H1 (cell line): ENCODE measurements around the gene CPTP. TPM values are rescaled to one million over a fixed set of nuclear protein-coding genes. Genes with fewer than 3 reads are reported as not detected.

Source experiments
- CTCF ChIA-PET: fragments of 300-600 bp; sonication (Branson Sonifier 250); formaldehyde crosslinking; loops from one replicate; lab custom pipeline; 2021; ENCODE audit not compliant: partially characterized antibody; lab: Charles Lee
- POLR2A ChIA-PET: fragments of 300-600 bp; sonication (Branson Sonifier 250); formaldehyde crosslinking; loops from one replicate; lab custom pipeline; 2021; ENCODE audit warnings: inconsistent platforms; ENCODE audit not compliant: partially characterized antibody; lab: Charles Lee
- DNase-seq, 2 experiments: peaks; one replicate each; pipeline versions ENCODE4 v3.0.0 to v3.0.0-alpha.2; 2010 to 2022; ENCODE audit warnings: low spot score in 2 of 2, low read depth in 1 of 2, mixed read lengths in 1 of 2
- FAIRE-seq: peaks from 2 replicates; lab custom pipeline; 2011; peaks lifted over from hg19 to GRCh38; lab: Jason Lieb, UNC
- H2AFZ ChIP-seq: 2 replicates; pipeline ENCODE4 v1.8.1; 2012; ENCODE audit warnings: low read length, inconsistent platforms
- H2AK5ac ChIP-seq: 2 replicates; pipeline ENCODE4 v1.6.1; 2013; ENCODE audit warnings: low read depth, low read length
- H2BK120ac ChIP-seq: replicated peaks from 2 replicates; pipeline ENCODE3; 2013; ENCODE audit warnings: low read depth, low read length, inconsistent platforms
- H2BK12ac ChIP-seq: 2 replicates; pipeline ENCODE4 v1.6.1; 2013; ENCODE audit warnings: low read depth, low read length
- H2BK15ac ChIP-seq: 2 replicates; pipeline ENCODE4 v1.6.1; 2013; ENCODE audit warnings: low read length
- H2BK20ac ChIP-seq: 2 replicates; pipeline ENCODE4 v1.6.1; 2013; ENCODE audit warnings: low read length
- H2BK5ac ChIP-seq: 2 replicates; pipeline ENCODE4 v1.6.1; 2013; ENCODE audit warnings: low read depth, low read length
- H3K14ac ChIP-seq: 2 replicates; pipeline ENCODE4 v1.6.1; 2013; ENCODE audit warnings: inconsistent platforms; ENCODE audit not compliant: insufficient read length
- H3K18ac ChIP-seq: 2 replicates; pipeline ENCODE4 v1.6.1; 2013; ENCODE audit warnings: low read length; ENCODE audit errors: extremely low read depth
- H3K23ac ChIP-seq: 2 replicates; pipeline ENCODE4 v1.6.1; 2013; ENCODE audit warnings: inconsistent platforms; ENCODE audit not compliant: insufficient read length
- H3K23me2 ChIP-seq: 2 replicates; pipeline ENCODE4 v1.6.1; 2013; ENCODE audit warnings: low read depth, low read length
- H3K27ac ChIP-seq: 2 replicates; pipeline ENCODE4 v1.6.1; 2011; ENCODE audit warnings: low read depth, low read length, inconsistent platforms
- H3K27me3 ChIP-seq, 4 experiments: replicated peaks in 1 of 4; 1 replicate in 1 of 4; 2 replicates in 3 of 4; pipeline versions ENCODE4 v1.6.1 to v1.8.1; 2011 to 2013; ENCODE audit warnings: low read length in 3 of 4, mild to moderate bottlenecking in 3 of 4, inconsistent platforms in 2 of 4, mixed read lengths in 2 of 4, moderate library complexity in 1 of 4; ENCODE audit not compliant: control insufficient read depth in 3 of 4, insufficient read depth in 3 of 4; ENCODE audit errors: extremely low read depth in 1 of 4
- H3K36me3 ChIP-seq, 4 experiments: 2 replicates each; pipeline versions ENCODE4 v1.6.1 to v1.8.1; 2011 to 2013; ENCODE audit warnings: mild to moderate bottlenecking in 4 of 4, low read length in 3 of 4, moderate library complexity in 2 of 4, control low read depth in 1 of 4, inconsistent platforms in 1 of 4; ENCODE audit not compliant: insufficient read depth in 4 of 4, control insufficient read depth in 2 of 4
- H3K4ac ChIP-seq: replicated peaks from 2 replicates; pipeline ENCODE3; 2013; ENCODE audit warnings: low read length, low read depth, mixed read lengths, inconsistent platforms; ENCODE audit not compliant: insufficient read length
- H3K4me1 ChIP-seq, 4 experiments: replicated peaks in 1 of 4; 1 replicate in 1 of 4; 2 replicates in 3 of 4; pipeline versions ENCODE4 v1.6.1 to v1.8.1; 2011 to 2013; ENCODE audit warnings: low read length in 3 of 4, inconsistent platforms in 2 of 4, mixed read lengths in 1 of 4; ENCODE audit not compliant: insufficient read depth in 4 of 4, control insufficient read depth in 3 of 4
- H3K4me2 ChIP-seq, 2 experiments: 2 replicates each; pipeline versions ENCODE4 v1.6.1 to v1.8.1; 2011 to 2013; ENCODE audit warnings: low read depth in 2 of 2, low read length in 2 of 2, control low read depth in 1 of 2, inconsistent platforms in 1 of 2, mild to moderate bottlenecking in 1 of 2; ENCODE audit not compliant: insufficient read depth in 1 of 2
- H3K4me3 ChIP-seq, 4 experiments: fragments of 200-600, 300-600 bp in 1 of 4; sonication (generic), shearing (Covaris generic), sonication (Bioruptor Twin) in 1 of 4; 2 replicates each; pipeline versions ENCODE4 v1.5.1 to v1.8.1; 2011 to 2016; ENCODE audit warnings: low read length in 4 of 4, low read depth in 3 of 4, control low read depth in 2 of 4, inconsistent platforms in 2 of 4, mild to moderate bottlenecking in 2 of 4, mixed read lengths in 1 of 4, moderate library complexity in 1 of 4; ENCODE audit not compliant: insufficient read depth in 2 of 4; ENCODE audit errors: extremely low read depth in 1 of 4
- H3K56ac ChIP-seq: replicated peaks from 2 replicates; pipeline ENCODE3; 2013; ENCODE audit warnings: low read depth, mild to moderate bottlenecking, mixed read lengths, low read length, inconsistent platforms; ENCODE audit not compliant: insufficient read length
- H3K79me1 ChIP-seq: 2 replicates; pipeline ENCODE4 v1.6.1; 2013; ENCODE audit warnings: low read depth, low read length, control low read depth
- H3K79me2 ChIP-seq, 2 experiments: 2 replicates each; pipeline versions ENCODE4 v1.6.1 to v1.8.1; 2012 to 2013; ENCODE audit warnings: low read length in 2 of 2, mild to moderate bottlenecking in 2 of 2, inconsistent platforms in 1 of 2; ENCODE audit not compliant: insufficient read depth in 2 of 2, control insufficient read depth in 1 of 2
- H3K9ac ChIP-seq, 4 experiments: replicated peaks in 1 of 4; 1 replicate in 1 of 4; 2 replicates in 3 of 4; pipeline versions ENCODE4 v1.6.1 to v1.8.1; 2011 to 2013; ENCODE audit warnings: low read depth in 3 of 4, low read length in 3 of 4, control low read depth in 2 of 4, mild to moderate bottlenecking in 2 of 4, moderate library complexity in 2 of 4, inconsistent platforms in 1 of 4; ENCODE audit errors: extremely low read depth in 1 of 4
- H3K9me3 ChIP-seq, 2 experiments: 2 replicates each; pipeline versions ENCODE4 v1.6.1 to v1.8.1; 2012 to 2013; ENCODE audit warnings: mild to moderate bottlenecking in 2 of 2, moderate library complexity in 2 of 2, control low read depth in 1 of 2, inconsistent platforms in 1 of 2, low read depth in 1 of 2, low read length in 1 of 2, mixed read lengths in 1 of 2; ENCODE audit not compliant: insufficient read depth in 2 of 2
- H4K20me1 ChIP-seq, 2 experiments: replicated peaks in 1 of 2; 2 replicates each; pipeline versions ENCODE3 to v1.8.1; 2011 to 2013; ENCODE audit warnings: inconsistent platforms in 2 of 2, low read length in 2 of 2, mild to moderate bottlenecking in 1 of 2; ENCODE audit not compliant: insufficient read depth in 2 of 2, control insufficient read depth in 1 of 2
- H4K5ac ChIP-seq: 2 replicates; pipeline ENCODE4 v1.6.1; 2013; ENCODE audit warnings: low read length, low read depth, mixed read lengths, inconsistent platforms; ENCODE audit not compliant: insufficient read length
- H4K8ac ChIP-seq: 2 replicates; pipeline ENCODE4 v1.8.0; 2013; ENCODE audit warnings: mild to moderate bottlenecking, moderate library complexity, low read length, inconsistent platforms; ENCODE audit not compliant: insufficient read depth; ENCODE audit errors: extremely low read depth
- H4K91ac ChIP-seq: replicated peaks from 2 replicates; pipeline ENCODE3; 2013; ENCODE audit warnings: low read length, mixed read lengths, inconsistent platforms; ENCODE audit not compliant: insufficient read length
- CBX5 ChIP-seq: fragments of 300-800, 300-1000 bp; sonication (generic); IDR thresholded peaks from 2 replicates; pipeline ENCODE4 v1.7.1; 2016; ENCODE audit warnings: antibody characterized with exemption, low read length, low read depth
- CHD2 ChIP-seq: IDR thresholded peaks from 2 replicates; pipeline ENCODE4 v1.6.1; 2012; ENCODE audit warnings: low read length, improper control_type of control experiment
- EP300 ChIP-seq, 2 experiments: IDR thresholded peaks; 1 replicate in 1 of 2; 2 replicates in 1 of 2; pipeline ENCODE4 v1.6.1; 2011 to 2012; ENCODE audit warnings: low read depth in 2 of 2, low read length in 2 of 2, mild to moderate bottlenecking in 2 of 2, borderline replicate concordance in 1 of 2, inconsistent platforms in 1 of 2, moderate library complexity in 1 of 2
- HDAC6 ChIP-seq: IDR thresholded peaks from one replicate; pipeline ENCODE4 v1.7.1; 2012; ENCODE audit warnings: low read depth, mild to moderate bottlenecking, inconsistent platforms, low read length, moderate library complexity
- KDM4A ChIP-seq: IDR thresholded peaks from one replicate; pipeline ENCODE4 v1.7.1; 2012; ENCODE audit warnings: low read depth, mild to moderate bottlenecking, moderate library complexity, low read length, inconsistent platforms; ENCODE audit not compliant: severe bottlenecking
- PHF8 ChIP-seq: fragments of 200-600 bp; sonication (generic); conservative IDR thresholded peaks from 2 replicates; pipeline ENCODE4 v1.7.1; 2012; ENCODE audit warnings: low read depth, mild to moderate bottlenecking, inconsistent platforms, low read length, moderate library complexity
- SP1 ChIP-seq: IDR thresholded peaks from 2 replicates; pipeline ENCODE4 v1.6.1; 2011; ENCODE audit warnings: low read depth, low read length
- SP4 ChIP-seq: IDR thresholded peaks from 2 replicates; pipeline ENCODE4 v1.6.1; 2012; ENCODE audit warnings: low read length, inconsistent platforms
- TAF7 ChIP-seq: optimal IDR thresholded peaks from 2 replicates; pipeline ENCODE3; 2011; ENCODE audit warnings: low read depth, mild to moderate bottlenecking, inconsistent platforms, low read length, moderate library complexity, borderline replicate concordance
- WGBS, 2 experiments: shearing (Covaris generic) in 1 of 2; methylation state at CpG; one replicate each; pipeline versions ENCODE4 v1.1.6 to v1.1.7; 2013 to 2015; ENCODE audit warnings: low lambda C conversion rate in 2 of 2, mixed read lengths in 2 of 2, inconsistent platforms in 1 of 2, low coverage in 1 of 2, missing lambda C conversion rate in 1 of 2; ENCODE audit not compliant: insufficient replicate concordance in 2 of 2, insufficient coverage in 1 of 2, insufficient read length in 1 of 2; ENCODE audit errors: extremely low coverage in 1 of 2, missing lambda C conversion rate in 1 of 2; 5-methylcytosine and 5-hydroxymethylcytosine counted together
- polyA plus RNA-seq, 7 experiments: library from polyadenylated mRNA; depleted of rRNA in 3 of 7; stranded (reverse) in 5 of 7; unstranded in 2 of 7; fragments of >200 nt in 5 of 7; fragments of 200-250 nt in 2 of 7; gene quantifications; 1 replicate in 5 of 7; 2 replicates in 1 of 7; 4 replicates in 1 of 7; pipeline versions ENCODE4 v1.2.1 to v1.2.3, GENCODE V29; 2011 to 2013; ENCODE audit warnings: missing spikeins in 2 of 7, mixed read lengths in 2 of 7
- total RNA-seq: library from RNA; stranded (reverse); fragmentation: NEBNext Ultra II Directional; extraction: Animal tissue kit (Norgen Biotek cat#: 25700); gene quantifications from 2 replicates; pipeline ENCODE4 v1.2.1, GENCODE V29; 2021
- TF ChIP-seq, protein P1 (sequence below): IDR thresholded peaks from 2 replicates; pipeline ENCODE4 v1.6.1; 2011; ENCODE audit warnings: low read depth, mild to moderate bottlenecking, low read length; ENCODE audit not compliant: insufficient read depth
- TF ChIP-seq, protein P2 (sequence below): IDR thresholded peaks from 2 replicates; pipeline ENCODE4 v1.6.1; 2012; ENCODE audit warnings: inconsistent platforms

CPTP gene
- total and polyA plus RNA-seq, 2 of the 8 experiments (the other 6 are each of a cell fraction or from before 2014, with no cell fraction given) = 8.1 to 10.6 TPM

DNA sequence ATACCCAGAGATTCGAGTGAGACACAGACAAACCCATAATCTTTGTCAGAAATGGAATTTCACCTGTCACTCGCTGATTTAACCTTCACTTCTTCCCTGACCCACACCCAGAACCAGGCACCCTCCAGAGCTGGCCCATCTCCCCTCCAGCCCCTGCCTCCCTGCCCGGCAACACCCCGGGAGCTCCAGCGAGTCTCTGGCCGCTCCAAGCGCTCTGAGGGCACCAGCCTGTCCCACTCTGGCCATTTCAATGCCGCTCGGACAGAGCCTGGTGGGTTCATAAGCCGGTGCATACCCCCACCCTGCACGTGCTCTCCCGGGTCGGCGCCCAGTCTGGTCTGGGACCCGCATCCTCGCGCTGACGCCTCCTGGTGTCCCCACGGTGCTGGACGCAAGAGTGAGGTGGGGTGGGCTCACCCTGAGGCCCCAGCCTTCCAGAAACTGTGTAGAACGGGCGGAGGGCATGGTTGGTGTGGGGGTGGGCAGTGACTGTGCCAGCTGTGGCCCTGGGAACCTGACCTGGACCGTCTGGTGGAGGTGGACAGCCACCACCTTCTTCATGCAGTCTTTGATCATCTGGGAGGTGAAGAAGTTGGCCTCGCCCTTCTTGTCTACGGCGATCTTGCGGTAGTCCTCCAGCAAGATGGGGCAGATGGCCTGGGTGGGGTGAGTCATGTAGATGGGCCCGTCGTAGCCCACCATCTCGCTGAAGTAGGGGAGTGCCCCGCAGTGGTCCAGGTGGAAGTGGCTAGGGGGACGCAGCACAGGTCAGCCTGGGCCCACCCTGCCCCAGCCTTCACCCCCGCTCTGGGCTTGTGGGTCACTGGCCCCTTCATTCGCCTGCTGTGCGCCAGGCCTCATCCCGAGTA is 5.6 kb upstream of the CPTP start:
- no peak for FAIRE-seq
- no peak overlapping the region for H3K4ac ChIP-seq
- DNase-seq = no peak
- no peaks in the 10 kb centered on the region for H3K27me3 ChIP-seq
- H3K4me2 ChIP-seq = no peak overlapping the region
- H3K9ac ChIP-seq = no peak overlapping the region
- H3K79me1 ChIP-seq = peaks cover 35% of the 10 kb centered on the region
- no peak overlapping the region for H3K56ac ChIP-seq
- H3K79me2 ChIP-seq = peaks cover 9 to 46% of the 10 kb centered on the region in 2 experiments; a peak in 3 of 4 replicates
- H3K36me3 ChIP-seq = peaks cover 3 to 26% (median 13%) of the 10 kb centered on the region in 4 experiments; a peak in 7 of 8 replicates
- H2BK120ac ChIP-seq = no peak overlapping the region
- H2AK5ac ChIP-seq = no peak overlapping the region
- H3K27ac ChIP-seq = no peak overlapping the region
- WGBS, 2 experiments = 92% methylated on average over 31 of the region's 36 CpGs; no CpG with 5 or more reads in 1 of the 2 experiments
- no peak overlapping the region for H2BK12ac ChIP-seq
- H4K91ac ChIP-seq = no peak overlapping the region
- no peak overlapping the region for H2AFZ ChIP-seq
- no peak overlapping the region for H4K8ac ChIP-seq
- no peak overlapping the region for H2BK20ac ChIP-seq
- H4K20me1 ChIP-seq = peaks cover 25 to 40% of the 10 kb centered on the region in 2 experiments
- no peak overlapping the region for H3K14ac ChIP-seq
- ChIA-PET POLR2A (interaction anchor here (1.0 to 10.1 kb wide), 8 partner anchors 8 to 33 kb away, joined by 3 to 134 read pairs (median 6); partner anchors contain the start of gene TAS1R3), CTCF (interaction anchor here (0.6 kb wide), 1 partner anchor 28 kb away, joined by 3 read pairs; no protein-coding TSS in a partner anchor)
- H3K4me1 ChIP-seq = peaks cover 0 to 16% (median 4%) of the 10 kb centered on the region in 4 experiments; a peak in 6 of 7 replicates
- no peaks in the 10 kb centered on the region for H3K23me2 ChIP-seq
- H3K4me3 ChIP-seq = no peak overlapping the region
- H4K5ac ChIP-seq = no peak overlapping the region
- no peak overlapping the region for H3K18ac ChIP-seq
- H2BK15ac ChIP-seq = no peak overlapping the region
- no peaks in the 10 kb centered on the region for H3K9me3 ChIP-seq
- no peak overlapping the region for H2BK5ac ChIP-seq
- H3K23ac ChIP-seq = no peak overlapping the region
- TF ChIP-seq, protein P1, sequence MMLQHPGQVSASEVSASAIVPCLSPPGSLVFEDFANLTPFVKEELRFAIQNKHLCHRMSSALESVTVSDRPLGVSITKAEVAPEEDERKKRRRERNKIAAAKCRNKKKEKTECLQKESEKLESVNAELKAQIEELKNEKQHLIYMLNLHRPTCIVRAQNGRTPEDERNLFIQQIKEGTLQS = no peak
- TF ChIP-seq TAF7 (no peak), PHF8 (no peak), SP1 (no peak), CBX5 (no peak), CHD2 (no peak), KDM4A (no peak), SP4 (no peak), EP300 (IDR thresholded peaks at IDR 0.05; ENCODE audit: borderline replicate concordance in 1 of 2, low read depth in 2 of 2, low read length in 2 of 2) (no peak), HDAC6 (no peak)
- TF ChIP-seq, protein P2, sequence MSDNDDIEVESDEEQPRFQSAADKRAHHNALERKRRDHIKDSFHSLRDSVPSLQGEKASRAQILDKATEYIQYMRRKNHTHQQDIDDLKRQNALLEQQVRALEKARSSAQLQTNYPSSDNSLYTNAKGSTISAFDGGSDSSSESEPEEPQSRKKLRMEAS = no peak
